ENCODE data around the gene ENTPD6.
"Not testable (repeated sequence)": the region's sequence is repeated elsewhere in the genome, so short reads cannot be mapped to it uniquely, and the experiment has no call there.

Gene ENTPD6

DNA sequence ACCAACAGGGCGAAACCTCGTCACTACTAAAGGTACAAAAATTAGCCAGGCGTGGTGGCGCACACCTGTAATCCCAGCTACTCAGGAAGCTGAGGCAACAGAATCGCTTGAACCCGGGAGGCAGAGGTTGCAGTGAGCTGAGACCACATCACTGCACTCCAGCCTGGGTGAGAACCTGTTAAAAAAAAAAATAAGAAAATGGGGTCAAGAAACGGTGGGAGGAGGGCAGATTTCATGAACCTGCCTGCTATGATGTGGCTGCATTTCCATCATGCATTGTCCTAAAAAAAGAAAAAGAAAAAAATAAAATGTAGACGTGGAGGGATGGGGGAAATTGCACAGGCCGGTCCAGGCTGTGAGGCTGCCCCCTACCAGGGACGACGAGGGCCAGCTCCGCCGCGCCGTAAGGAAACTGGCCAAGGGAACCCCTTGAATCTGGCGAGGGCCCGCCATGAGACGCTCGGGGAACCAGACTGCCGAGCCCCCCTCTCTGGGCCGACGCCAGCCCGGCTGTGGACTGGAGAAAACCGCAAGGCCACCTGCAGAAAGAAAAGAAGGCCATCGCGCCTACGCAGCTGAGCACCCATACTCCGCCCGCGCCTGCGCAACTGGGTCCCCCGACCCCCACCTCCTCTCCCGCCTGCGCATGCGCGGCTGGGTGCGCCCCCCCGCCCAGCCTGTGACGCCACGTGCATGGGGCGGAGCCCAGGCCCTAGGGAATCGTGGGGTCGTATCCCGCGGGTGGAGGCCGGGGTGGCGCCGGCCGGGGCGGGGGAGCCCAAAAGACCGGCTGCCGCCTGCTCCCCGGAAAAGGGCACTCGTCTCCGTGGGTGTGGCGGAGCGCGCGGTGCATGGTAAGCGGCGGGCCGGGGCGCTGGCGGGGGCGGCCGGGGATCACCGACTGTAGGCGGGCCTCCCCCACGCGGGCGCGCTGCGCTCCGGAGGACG, at the start of gene ENTPD6:
ENTPD6 (plus strand) TSS at position 699 of the 948 bp plus-strand sequence. CDS start 10,825 bp downstream, outside the sequence.
- DNase-seq, result peak; percentile 76
- in situ Hi-C loops (cut with MboI; ENCODE audit: low pct_unique_long_range_greater_than_20kb, low sequenced_read_pairs), result loop anchor here (25.0 kb wide), 1 partner anchor 208 kb away; the partner anchor contains the start of gene APMAP

DNA sequence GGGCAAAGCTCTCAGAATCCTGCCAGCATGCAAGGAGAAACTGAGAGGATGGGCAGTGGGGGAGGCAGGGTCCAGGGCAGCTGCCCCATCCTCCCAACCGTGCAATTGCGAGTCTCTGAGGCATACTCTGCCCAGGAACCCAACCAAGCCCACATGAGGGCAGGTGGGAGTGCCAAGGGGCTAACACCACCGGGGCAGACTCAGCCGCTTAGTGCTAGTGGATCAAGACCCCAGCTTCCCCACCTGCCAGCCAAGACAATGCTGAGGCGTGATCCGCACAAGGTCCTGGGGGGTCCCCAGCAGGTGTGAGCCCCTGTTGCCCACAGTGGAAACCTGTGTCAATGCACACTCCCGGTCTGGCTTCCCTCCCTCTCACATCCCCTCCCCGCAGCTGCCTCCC, 48.5 kb upstream of the ENTPD6 start:
- no peak for DNase-seq
- in situ Hi-C loops (cut with MboI; ENCODE audit: low pct_unique_long_range_greater_than_20kb, low sequenced_read_pairs), result no loop called here

DNA sequence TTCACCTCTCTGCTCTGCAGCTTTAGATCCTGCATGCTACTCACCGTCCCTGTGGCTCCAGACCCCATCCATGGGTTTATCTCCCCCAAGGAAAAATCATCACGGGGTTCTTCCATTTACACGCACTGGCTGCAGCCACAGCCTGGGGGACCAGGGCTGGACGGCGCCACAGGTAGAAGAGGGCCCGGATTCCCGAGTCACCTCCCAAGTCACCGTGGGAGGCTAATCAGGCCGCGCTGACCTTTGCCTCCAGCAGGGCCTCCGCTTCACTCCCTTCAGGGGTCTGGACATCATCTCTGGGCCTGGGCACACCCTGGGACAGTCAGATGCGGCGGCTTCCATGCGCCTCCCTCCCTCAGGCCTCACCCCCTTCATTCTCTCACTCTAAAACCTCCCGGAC, 47.8 kb upstream of the ENTPD6 start:
- in situ Hi-C loops (cut with MboI; ENCODE audit: low pct_unique_long_range_greater_than_20kb, low sequenced_read_pairs), result no loop called here
- DNase-seq, result no peak

DNA sequence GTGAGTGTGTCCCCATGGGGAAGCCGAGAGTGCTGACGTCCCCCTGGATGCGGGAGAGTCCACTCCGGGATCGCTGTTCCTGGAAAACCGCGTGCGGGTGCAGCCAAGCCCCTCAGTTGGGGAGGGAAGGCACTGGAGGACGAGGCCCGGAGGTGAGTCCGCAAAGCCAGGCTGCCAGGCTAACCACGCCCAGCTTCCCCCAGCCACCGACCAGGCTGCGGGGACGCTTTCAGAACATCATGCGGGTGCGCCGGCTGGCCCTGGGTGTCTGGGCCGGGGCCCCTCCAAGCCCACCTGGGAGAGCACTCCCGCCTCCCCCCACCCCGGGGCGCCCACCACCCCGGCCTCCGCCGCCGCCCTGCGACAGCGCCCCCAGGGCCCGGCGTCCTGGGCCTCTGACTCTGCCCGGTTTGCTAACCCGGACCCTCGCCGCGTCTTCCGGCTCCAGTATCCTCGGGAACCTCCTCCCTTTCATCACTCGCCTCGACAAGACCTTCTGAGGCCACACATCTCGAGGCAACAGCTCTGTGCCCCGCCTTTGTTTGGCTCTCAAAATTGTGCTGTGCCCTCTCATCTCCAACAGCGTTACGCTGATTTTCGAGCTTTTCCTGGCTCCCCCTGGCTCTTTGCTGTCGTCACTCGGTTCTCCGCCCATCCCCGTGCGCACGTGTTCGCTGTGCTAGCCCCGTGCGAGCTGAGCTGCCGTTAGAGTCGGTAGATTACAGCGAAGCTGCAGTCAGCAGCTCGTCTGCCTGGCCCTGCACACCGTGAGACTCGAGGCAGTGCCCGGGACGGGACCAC, 47.1 kb upstream of the ENTPD6 start:
- in situ Hi-C loops (cut with MboI; ENCODE audit: low pct_unique_long_range_greater_than_20kb, low sequenced_read_pairs), result no loop called here
- peak; percentile 5 for DNase-seq

DNA sequence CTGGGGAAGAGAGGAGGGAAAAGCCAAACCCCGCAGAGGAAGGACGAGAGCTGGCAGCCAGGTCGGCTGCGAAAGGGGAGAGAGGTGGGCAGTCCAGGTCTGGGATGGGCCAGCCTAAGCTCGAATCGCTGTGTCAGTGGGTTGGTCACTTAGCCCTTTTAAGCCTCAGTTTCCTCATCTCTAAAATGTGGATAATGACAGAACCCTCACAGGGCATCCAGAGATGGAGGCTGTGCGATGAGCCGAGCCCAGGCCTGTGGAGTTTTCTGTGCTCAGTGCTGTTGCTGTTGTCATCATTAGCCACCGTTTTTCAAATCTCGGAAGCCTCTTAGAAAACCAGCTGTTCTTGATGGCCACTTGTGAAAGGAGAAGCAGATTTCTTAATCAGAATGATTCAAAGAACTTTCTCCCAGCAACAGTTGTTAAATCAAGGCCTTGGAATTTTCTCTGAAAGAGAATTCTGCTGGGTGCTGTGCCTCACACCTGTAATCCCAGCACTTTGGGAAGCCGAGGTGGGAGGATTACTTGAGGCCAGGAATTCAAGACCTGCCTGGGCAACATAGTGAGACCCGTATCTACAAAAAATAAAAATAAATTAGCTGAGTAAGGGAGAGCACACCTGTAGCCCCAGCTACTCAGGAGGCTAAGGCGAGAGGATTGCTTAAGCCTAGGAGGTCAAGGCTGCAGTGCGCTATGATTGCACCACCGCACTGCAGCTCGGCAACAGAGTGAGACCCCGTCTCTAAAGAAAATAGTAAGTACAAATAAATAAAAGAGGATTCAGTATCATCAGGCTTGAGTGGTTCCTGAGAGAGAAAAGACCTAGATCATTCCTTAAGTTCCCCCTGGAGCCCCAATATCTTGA, 46.3 kb upstream of the ENTPD6 start:
- no peak for DNase-seq
- in situ Hi-C loops (cut with MboI; ENCODE audit: low pct_unique_long_range_greater_than_20kb, low sequenced_read_pairs), result no loop called here

DNA sequence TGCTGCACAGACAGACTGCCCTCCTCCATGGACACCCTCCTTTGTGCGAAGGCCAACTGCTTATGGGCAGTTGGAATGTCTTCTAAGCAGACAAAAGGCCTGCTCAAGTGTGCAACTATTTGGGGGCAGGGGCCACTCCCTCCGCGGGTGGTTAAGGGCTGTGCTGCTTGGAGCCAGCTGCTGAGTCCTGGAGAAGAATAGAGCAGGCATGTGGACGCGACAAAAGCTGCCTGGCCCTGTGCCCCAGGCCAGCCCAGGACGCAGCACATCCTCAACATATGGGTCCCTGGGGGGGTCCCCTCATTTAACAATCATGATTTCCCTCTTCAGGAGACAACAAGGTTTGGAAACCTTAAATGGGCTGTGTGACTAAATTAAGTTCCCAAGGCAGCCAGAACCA, 45.5 kb upstream of the ENTPD6 start:
- in situ Hi-C loops (cut with MboI; ENCODE audit: low pct_unique_long_range_greater_than_20kb, low sequenced_read_pairs), result no loop called here
- no peak for DNase-seq

DNA sequence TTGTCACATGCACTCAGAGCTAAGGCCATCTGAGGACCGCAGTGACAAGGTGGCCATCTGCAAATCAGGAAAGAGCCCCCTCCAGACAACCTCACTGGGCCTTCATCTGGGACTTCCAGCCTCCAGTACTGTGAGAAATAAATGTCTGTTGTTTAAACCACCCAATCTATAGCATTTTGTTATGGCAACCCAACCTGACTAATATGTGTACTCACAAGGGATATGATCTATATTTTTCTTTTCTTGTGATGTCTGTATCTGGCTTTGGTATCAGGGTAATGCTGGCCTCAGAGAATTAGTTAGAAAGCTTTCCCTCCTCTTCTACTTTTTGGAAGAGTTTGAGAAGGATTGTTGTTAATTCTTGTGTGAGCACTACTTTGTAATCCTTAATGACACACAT, 37.5 kb upstream of the ENTPD6 start:
- no peak for DNase-seq
- in situ Hi-C loops (cut with MboI; ENCODE audit: low pct_unique_long_range_greater_than_20kb, low sequenced_read_pairs), result no loop called here

DNA sequence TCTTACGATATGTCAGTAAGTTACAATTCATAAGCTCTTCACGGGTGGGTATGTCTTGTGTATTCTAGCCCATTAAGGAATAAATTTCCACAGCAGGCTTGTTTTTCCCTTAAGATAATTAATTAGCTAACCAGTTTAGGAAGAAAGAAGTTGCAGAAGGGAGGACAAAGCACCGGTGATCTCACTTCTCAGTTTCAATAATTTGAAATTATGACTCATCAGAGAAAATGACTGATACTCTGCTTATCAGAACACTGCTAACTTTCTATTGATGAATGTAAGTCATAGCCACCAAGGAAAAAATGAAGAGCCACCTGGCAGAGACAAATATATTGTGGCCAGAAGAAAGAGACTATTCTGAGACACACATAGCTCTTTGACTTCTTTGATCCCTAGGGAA, 35.0 kb upstream of the ENTPD6 start:
- DNase-seq, result no peak
- in situ Hi-C loops (cut with MboI; ENCODE audit: low pct_unique_long_range_greater_than_20kb, low sequenced_read_pairs), result no loop called here

DNA sequence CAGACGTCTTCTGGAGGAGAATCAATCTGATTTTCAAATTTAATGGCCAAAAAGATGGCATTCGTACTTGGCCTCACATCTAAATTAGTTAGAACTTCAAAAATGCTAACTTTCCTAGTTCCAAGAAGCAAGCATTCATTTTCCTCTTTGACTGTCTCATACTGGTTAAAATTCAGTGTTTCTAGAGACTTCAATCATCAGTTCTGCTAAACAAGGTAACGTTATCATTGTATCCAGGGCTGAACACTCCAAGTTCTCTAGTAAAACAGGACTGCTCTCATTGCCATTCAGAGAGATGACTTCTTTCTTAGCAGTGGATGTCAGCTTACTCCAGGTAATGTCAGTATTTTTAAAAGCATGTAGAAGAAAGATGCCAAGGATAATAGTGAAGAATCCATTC, 34.6 kb upstream of the ENTPD6 start:
- no peak for DNase-seq
- in situ Hi-C loops (cut with MboI; ENCODE audit: low pct_unique_long_range_greater_than_20kb, low sequenced_read_pairs), result no loop called here

DNA sequence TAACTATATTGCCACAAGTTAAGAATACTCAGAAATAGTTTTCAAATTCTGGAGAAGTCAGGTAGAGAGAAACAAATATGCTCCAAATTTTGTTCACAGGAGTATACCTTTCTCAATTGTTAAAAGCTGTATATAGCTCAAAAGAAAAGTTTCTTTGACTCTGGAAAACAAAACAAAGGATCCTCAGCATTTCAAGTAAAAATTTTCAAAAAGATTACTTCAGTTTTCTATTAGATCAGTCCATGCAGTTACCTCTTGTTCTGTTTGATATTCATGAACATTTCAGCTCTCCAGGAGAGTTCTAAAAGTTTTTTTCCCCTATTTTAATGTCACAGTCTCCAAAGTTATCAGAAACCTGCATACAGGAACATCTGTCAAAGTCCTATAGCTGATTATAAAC, 30.4 kb upstream of the ENTPD6 start:
- in situ Hi-C loops (cut with MboI; ENCODE audit: low pct_unique_long_range_greater_than_20kb, low sequenced_read_pairs), result no loop called here
- DNase-seq, result no peak

DNA sequence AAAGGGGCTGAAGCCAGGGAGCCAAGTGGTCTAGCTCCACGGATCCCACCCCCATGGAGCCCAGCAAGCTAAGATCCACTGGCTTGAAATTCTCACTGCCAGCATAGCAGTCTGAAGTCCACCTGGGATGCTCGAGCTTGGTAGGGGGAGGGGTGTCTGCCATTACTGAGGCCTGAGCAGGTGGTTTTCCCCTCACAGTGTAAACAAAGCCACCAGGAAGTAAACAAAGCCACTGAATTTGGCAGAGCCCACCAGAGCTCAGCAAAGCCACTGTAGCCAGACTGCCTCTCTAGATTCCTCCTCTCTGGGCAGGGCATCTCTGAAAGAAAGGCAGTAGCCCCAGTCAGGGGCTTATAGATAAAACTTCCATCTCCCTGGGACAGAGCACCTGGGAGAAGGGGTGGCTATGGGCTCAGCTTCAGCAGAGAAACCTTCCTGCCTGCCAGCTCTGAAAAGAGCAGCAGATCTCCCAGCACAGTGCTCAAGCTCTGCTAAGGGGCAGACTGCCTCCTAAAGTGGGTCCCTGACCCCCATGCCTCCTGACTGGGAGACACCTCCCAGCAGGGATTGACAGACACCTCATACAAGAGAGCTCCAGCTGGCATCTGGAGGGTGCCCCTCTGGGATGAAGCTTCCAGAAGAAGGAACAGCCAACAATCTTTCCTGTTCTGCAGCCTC, 29.3 kb upstream of the ENTPD6 start:
- in situ Hi-C loops (cut with MboI; ENCODE audit: low pct_unique_long_range_greater_than_20kb, low sequenced_read_pairs); DNase-seq: not testable (repeated sequence)

DNA sequence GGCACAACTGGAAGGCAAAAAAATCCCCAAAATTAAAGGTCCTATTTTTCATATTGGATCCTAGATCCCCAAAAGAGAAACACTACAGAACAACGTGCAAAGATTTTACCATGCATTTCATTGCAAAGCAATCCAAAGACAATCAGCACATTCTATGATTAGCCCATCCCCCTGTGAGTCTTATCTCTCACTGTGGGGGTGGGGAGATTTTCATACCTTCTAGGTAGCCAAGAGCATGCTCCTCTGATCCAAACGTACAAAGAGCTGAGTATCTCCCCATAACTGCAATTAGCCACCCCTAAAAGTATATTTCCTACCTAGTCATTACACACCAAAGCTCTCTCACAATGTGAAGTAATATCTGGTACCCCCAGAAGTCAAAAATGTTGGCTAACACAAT, 22.2 kb upstream of the ENTPD6 start:
- no peak for DNase-seq
- in situ Hi-C loops (cut with MboI; ENCODE audit: low pct_unique_long_range_greater_than_20kb, low sequenced_read_pairs), result no loop called here

DNA sequence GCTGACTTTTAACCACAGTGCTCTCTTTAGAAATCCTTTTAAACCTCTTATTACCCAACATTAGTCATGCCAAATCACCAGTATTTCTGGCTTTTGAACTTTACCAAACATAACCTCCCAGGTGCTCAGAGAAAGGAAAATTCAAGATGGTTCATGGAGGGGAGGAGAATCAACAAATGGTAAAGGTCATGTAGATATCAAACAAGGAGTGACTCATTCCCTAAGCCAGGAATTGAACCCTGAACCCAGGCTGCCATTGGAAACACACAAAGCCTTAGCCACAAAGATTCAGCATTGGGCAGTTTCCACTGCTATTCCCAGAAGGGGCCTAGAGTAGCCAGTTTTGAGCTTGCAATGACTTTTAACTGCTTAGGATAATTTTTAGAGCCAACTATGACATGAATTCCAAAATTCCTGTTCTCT, 21.6 kb upstream of the ENTPD6 start:
- no peak for DNase-seq
- in situ Hi-C loops (cut with MboI; ENCODE audit: low pct_unique_long_range_greater_than_20kb, low sequenced_read_pairs), result no loop called here

DNA sequence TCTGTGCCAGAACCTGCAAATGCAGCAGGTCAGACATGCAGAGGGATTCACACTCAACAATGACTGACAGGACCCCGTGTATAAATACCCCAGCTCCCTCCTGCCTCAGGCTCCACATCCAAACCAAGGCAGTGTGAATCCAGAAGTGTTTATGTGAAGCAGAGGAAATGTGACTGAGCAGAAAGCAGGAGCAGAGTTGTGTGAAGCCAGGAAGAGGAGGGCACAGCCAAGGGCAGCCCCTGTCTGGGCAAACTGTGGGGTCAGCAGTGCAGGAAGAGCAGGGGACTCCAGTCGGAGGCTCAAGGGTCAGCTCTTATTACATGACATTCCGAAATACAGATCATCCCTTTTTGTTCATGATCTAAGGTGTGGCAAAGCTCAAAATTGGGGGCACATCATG, 19.3 kb upstream of the ENTPD6 start:
- DNase-seq, result no peak
- in situ Hi-C loops (cut with MboI; ENCODE audit: low pct_unique_long_range_greater_than_20kb, low sequenced_read_pairs), result loop anchor here (25.0 kb wide), 1 partner anchor 189 kb away; the partner anchor contains the start of gene APMAP

DNA sequence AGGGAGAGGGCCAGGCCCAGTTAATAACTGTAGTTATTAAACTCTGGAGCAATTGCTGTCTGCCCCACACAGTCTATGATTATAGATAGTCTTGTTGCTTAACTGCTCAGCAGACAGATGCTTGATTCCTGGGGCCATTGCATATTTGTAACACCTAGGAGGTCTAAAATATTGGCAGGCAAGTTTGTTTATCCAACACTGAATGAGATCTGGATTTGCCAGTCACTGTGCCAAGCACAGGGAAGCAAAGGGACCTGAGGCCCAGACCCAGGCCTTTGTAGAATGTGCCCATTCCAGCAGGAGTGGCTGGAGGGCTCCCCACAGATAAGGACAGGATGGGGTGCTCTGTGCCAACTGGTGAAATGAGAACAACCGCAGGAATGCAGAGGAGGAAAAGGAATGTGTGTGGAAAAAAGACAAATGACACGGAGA, 17.6 kb upstream of the ENTPD6 start:
- DNase-seq, result no peak
- in situ Hi-C loops (cut with MboI; ENCODE audit: low pct_unique_long_range_greater_than_20kb, low sequenced_read_pairs), result loop anchor here (25.0 kb wide), 1 partner anchor 191 kb away; the partner anchor contains the start of gene APMAP

DNA sequence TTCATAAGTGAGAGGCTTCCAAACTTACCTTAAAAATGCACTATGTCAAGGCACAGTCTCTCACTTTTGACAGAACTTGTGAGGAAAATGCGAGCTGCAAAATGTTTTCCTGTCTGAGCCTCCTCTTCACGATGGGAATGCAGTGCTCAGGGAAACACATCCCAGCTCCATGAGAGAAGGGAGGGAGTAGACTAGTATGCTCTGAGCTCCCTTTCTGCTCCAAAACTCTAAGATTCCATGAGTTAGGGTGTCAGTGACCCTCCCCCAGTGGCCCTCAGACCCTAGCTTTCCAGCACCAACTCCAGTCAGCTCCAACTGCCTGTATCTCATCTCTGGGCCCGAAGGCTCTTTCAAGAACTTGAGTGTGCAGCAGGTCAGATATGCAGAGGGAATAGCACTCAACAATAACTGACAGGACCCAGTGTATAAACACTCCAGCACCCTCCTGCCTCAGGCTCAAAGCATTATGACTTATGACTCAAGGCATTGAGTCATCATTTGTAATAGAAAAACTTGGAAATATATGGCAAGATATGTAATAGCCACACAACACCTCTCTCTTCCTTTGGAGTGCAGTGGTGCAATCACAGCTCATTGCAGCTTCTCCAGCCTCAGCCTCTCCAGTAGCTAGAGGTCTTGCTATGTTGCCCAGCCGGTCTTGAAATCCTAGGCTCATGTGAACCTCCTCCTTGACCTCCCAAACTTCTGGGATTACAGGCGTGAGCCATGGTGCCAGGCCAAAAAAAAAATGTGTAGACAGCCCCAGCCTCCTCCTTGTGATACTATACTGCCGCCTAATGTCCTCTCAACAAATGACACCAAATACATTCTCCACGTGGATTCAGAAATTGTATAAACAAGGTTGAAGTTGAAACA, 16.7 kb upstream of the ENTPD6 start:
- peak; percentile 58 for DNase-seq
- in situ Hi-C loops (cut with MboI; ENCODE audit: low pct_unique_long_range_greater_than_20kb, low sequenced_read_pairs), result loop anchor here (25.0 kb wide), 1 partner anchor 192 kb away; the partner anchor contains the start of gene APMAP

DNA sequence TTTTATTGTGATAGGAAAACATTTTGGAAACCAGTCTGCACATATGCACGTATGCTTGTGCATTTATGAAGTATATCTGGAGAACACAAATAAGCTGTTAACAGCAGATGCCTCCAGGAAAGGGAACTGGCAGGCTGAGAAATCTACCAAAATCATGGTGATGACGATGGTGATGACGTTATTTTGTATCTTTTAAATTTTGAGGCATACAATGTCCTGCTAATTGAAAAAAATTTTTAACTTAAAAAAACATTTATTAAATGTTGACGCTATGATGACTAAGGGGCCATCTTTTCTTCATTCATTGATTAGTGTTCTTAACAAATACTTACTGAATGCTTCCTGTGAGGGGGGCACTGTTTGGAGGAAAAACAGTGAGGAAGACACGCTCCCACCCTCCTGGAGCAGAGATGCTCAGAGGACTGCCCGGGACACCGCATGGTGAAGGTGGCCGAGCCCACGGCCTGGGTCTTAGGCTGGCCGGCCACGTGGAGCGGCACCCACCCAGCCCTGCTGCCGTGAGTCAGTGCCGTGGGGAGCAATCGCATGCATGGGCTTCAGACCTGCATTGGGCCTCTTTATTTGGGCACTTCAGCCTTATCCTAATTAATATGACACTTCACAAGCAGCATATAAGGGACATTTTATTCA, 15.9 kb upstream of the ENTPD6 start:
- in situ Hi-C loops (cut with MboI; ENCODE audit: low pct_unique_long_range_greater_than_20kb, low sequenced_read_pairs), result loop anchor here (25.0 kb wide), 1 partner anchor 192 kb away; the partner anchor contains the start of gene APMAP
- DNase-seq, result no peak

Data from KBM-7 (cell line).